SU-DHL-6 (cell line): ENCODE measurements around the gene ITGA11.

ENCODE experiments used
- H2AFZ ChIP-seq: fragments of 200-600 bp; sonication (generic); 2 replicates; pipeline ENCODE4 v1.6.1; 2014; ENCODE audit warnings: low read depth, mild to moderate bottlenecking, moderate library complexity, mixed read lengths, antibody characterized with exemption, low read length; ENCODE audit not compliant: severe bottlenecking
- H3F3A ChIP-seq: fragments of 200-600 bp; shearing (Covaris generic); 2 replicates; pipeline ENCODE4 v1.6.0; 2016; ENCODE audit warnings: antibody characterized with exemption, mild to moderate bottlenecking; ENCODE audit not compliant: insufficient read depth
- H3K27ac ChIP-seq: fragments of 200-600 bp; sonication (generic); 2 replicates; pipeline ENCODE4 v1.5.1; 2016; ENCODE audit warnings: low read depth, mild to moderate bottlenecking, low read length, moderate library complexity, mixed read lengths
- H3K27me3 ChIP-seq: fragments of 200-600 bp; sonication (generic), shearing (Covaris generic); 2 replicates; pipeline ENCODE4 v1.6.0; 2014; ENCODE audit warnings: mild to moderate bottlenecking, low read length
- H3K36me3 ChIP-seq: fragments of 200-600 bp; sonication (generic); 2 replicates; pipeline ENCODE4 v1.6.1; 2014; ENCODE audit warnings: mild to moderate bottlenecking, low read length, mixed read lengths
- H3K4me2 ChIP-seq: fragments of 300-600, 200-600 bp; shearing (Covaris generic), sonication (generic); 2 replicates; pipeline ENCODE4 v1.6.0; 2014; ENCODE audit warnings: low read length, low read depth, mild to moderate bottlenecking; ENCODE audit not compliant: poor library complexity, severe bottlenecking
- H3K4me3 ChIP-seq: fragments of 200-600 bp; sonication (generic); 2 replicates; pipeline ENCODE4 v1.5.1; 2014; ENCODE audit warnings: antibody characterized with exemption, low read length, mild to moderate bottlenecking, mixed read lengths; ENCODE audit not compliant: insufficient read depth, poor library complexity, severe bottlenecking
- H3K79me2 ChIP-seq: fragments of 200-600 bp; sonication (generic); 2 replicates; pipeline ENCODE4 v1.6.1; 2014; ENCODE audit warnings: mild to moderate bottlenecking, low read length, moderate library complexity; ENCODE audit not compliant: insufficient read depth
- H3K9ac ChIP-seq: fragments of 200-600 bp; sonication (generic); 2 replicates; pipeline ENCODE4 v1.7.0; 2014; ENCODE audit warnings: mild to moderate bottlenecking, low read length
- H3K9me2 ChIP-seq: fragments of 200-600 bp; sonication (generic); replicated peaks from 2 replicates; pipeline ENCODE4 v1.6.1; 2014; ENCODE audit warnings: low read length; ENCODE audit not compliant: insufficient read depth
- H3K9me3 ChIP-seq: fragments of 200-600 bp; sonication (generic); 2 replicates; pipeline ENCODE4 v1.6.1; 2014; ENCODE audit warnings: low read length, mixed read lengths; ENCODE audit not compliant: insufficient read depth
- H4K20me1 ChIP-seq: fragments of 200-600 bp; sonication (generic); 2 replicates; pipeline ENCODE4 v1.6.1; 2014; ENCODE audit warnings: low read depth, mild to moderate bottlenecking, antibody characterized with exemption, low read length, moderate library complexity, mixed read lengths
- EZH2phosphoT487 ChIP-seq: fragments of 200-600 bp; sonication (generic), shearing (Covaris generic); conservative IDR thresholded peaks from 2 replicates; pipeline ENCODE4 v1.6.1; 2018; ENCODE audit warnings: mild to moderate bottlenecking, antibody characterized with exemption, low read length, moderate library complexity, mixed read lengths
- TF ChIP-seq, protein P1 (sequence below): fragments of 200-600 bp; sonication (generic); IDR thresholded peaks from one replicate; pipeline ENCODE4 v1.5.1; 2017; ENCODE audit warnings: antibody characterized with exemption, mild to moderate bottlenecking, low read length, moderate library complexity; ENCODE audit not compliant: insufficient read depth, poor library complexity, severe bottlenecking

ITGA11 gene

GRCh38 chr15:68378595-68378994 is 53.4 kb downstream of the ITGA11 start:
- H3K4me2 ChIP-seq: no peak overlapping the region

GRCh38 chr15:68377766-68378165 is 54.2 kb downstream of the ITGA11 start:
- Histone ChIP-seq H3K4me3 (no peak overlapping the region), H2AFZ (no peak overlapping the region), H3K79me2 (no peaks in the 10 kb centered on the region), H3K4me2 (no peak overlapping the region), H3K36me3 (no peaks in the 10 kb centered on the region), H3K9me2 (no peaks in the 10 kb centered on the region), H3K9me3 (no peaks in the 10 kb centered on the region), H3K9ac (no peak overlapping the region), H3K27me3 (no peaks in the 10 kb centered on the region), H3F3A (no peaks in the 10 kb centered on the region), H3K27ac (no peak overlapping the region), H4K20me1 (no peaks in the 10 kb centered on the region)
- TF ChIP-seq, protein P1, sequence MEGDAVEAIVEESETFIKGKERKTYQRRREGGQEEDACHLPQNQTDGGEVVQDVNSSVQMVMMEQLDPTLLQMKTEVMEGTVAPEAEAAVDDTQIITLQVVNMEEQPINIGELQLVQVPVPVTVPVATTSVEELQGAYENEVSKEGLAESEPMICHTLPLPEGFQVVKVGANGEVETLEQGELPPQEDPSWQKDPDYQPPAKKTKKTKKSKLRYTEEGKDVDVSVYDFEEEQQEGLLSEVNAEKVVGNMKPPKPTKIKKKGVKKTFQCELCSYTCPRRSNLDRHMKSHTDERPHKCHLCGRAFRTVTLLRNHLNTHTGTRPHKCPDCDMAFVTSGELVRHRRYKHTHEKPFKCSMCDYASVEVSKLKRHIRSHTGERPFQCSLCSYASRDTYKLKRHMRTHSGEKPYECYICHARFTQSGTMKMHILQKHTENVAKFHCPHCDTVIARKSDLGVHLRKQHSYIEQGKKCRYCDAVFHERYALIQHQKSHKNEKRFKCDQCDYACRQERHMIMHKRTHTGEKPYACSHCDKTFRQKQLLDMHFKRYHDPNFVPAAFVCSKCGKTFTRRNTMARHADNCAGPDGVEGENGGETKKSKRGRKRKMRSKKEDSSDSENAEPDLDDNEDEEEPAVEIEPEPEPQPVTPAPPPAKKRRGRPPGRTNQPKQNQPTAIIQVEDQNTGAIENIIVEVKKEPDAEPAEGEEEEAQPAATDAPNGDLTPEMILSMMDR: no peak

More at GRCh38 chr15:68378595-68378994, 53.4 kb downstream of the ITGA11 start:
- H2AFZ ChIP-seq: no peak overlapping the region
- H3K9ac ChIP-seq: no peak overlapping the region
- TF ChIP-seq, protein P1: no peak
- no peak for TF ChIP-seq EZH2phosphoT487
- no peaks in the 10 kb centered on the region for H4K20me1 ChIP-seq
- H3K9me3 ChIP-seq: no peaks in the 10 kb centered on the region
- H3K9me2 ChIP-seq: no peaks in the 10 kb centered on the region
- no peaks in the 10 kb centered on the region for H3K79me2 ChIP-seq
- no peak overlapping the region for H3K27ac ChIP-seq
- no peaks in the 10 kb centered on the region for H3K36me3 ChIP-seq
- H3K4me3 ChIP-seq: no peak overlapping the region
- no peaks in the 10 kb centered on the region for H3F3A ChIP-seq
- H3K27me3 ChIP-seq: no peaks in the 10 kb centered on the region

DNA sequence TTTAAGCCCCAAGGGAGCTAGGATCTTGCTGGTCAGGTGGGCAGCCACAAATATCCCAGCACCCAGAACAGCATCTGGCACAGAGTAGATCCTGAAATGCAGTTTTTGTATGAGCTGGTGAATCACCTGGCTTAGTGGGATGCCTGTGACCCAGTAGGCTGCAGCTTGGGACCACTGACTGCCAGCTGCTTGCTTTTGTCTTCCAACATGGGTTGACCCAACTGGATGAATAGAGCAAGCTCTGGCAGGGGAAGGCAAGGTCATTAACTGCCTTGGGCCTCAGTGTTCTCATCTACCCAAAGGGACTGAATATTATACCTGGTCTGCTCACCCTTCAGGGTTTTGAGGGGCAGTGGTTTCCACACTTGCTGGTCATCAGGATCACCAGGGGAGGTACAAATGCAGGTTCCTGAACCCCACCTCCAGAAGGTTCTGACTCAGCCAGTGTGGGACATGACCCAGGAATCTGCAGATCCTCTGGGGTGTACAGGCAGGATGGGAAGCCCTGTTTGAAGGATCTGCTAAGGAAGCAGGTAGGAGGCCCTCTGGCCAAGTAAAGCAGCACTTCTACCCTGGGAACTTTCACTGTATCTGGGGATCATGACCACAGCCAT is 55.4 kb downstream of the ITGA11 start:
- no peak overlapping the region for H3K27ac ChIP-seq
- no peaks in the 10 kb centered on the region for H4K20me1 ChIP-seq
- no peaks in the 10 kb centered on the region for H3K27me3 ChIP-seq
- H3K9me3 ChIP-seq: no peaks in the 10 kb centered on the region
- H3K79me2 ChIP-seq: no peaks in the 10 kb centered on the region
- H3F3A ChIP-seq: no peaks in the 10 kb centered on the region
- no peak overlapping the region for H3K9ac ChIP-seq
- no peak overlapping the region for H3K4me3 ChIP-seq
- TF ChIP-seq EZH2phosphoT487: no peak
- TF ChIP-seq, protein P1: no peak
- no peak overlapping the region for H2AFZ ChIP-seq
- no peaks in the 10 kb centered on the region for H3K9me2 ChIP-seq
- no peak overlapping the region for H3K4me2 ChIP-seq
- H3K36me3 ChIP-seq: no peaks in the 10 kb centered on the region
